Measurements from ENCODE around the gene TAS2R38. TPM values are rescaled to one million over a fixed set of nuclear protein-coding genes. Genes with fewer than 3 reads are reported as not detected.

The TAS2R38 gene
- 0.39 TPM for polyA plus RNA-seq (2012; ENCODE audit: insufficient read depth, insufficient read length, low read depth)

- Histone ChIP-seq H3K4me3 (ENCODE audit: low read depth, low read length) (no peak within 1 kb of the TSS), H3K9me3 (no peaks in the 10 kb centered on the region), H3K4me1 (no peaks in the 10 kb centered on the region), H3K36me3 (no peaks in the 10 kb centered on the region), H3K27me3 (no peaks in the 10 kb centered on the region)
- DNase-seq: no peak
- no peak for TF ChIP-seq CTCF (IDR thresholded peaks at IDR 0.05; ENCODE audit: low read depth, low read length)
These were observed at the start of gene TAS2R38 for GRCh38 chr7:141973673-141974072. Gene TAS2R38 (minus strand): TSS chr7:141973773. CDS start chr7:141973689, 84 bp downstream.

- no peak for TF ChIP-seq CTCF (IDR thresholded peaks at IDR 0.05; ENCODE audit: low read depth, low read length)
- H3K36me3 ChIP-seq: no peaks in the 10 kb centered on the region
- H3K4me1 ChIP-seq: no peaks in the 10 kb centered on the region
- H3K9me3 ChIP-seq: no peaks in the 10 kb centered on the region
- DNase-seq: no peak
- no peaks in the 10 kb centered on the region for H3K27me3 ChIP-seq
- no peak overlapping the region for H3K4me3 ChIP-seq (ENCODE audit: low read depth, low read length)
These were observed 44.6 kb upstream of the TAS2R38 start for GRCh38 chr7:142018154-142018553.

- no peaks in the 10 kb centered on the region for H3K9me3 ChIP-seq
- no peak overlapping the region for H3K4me3 ChIP-seq (ENCODE audit: low read depth, low read length)
- no peaks in the 10 kb centered on the region for H3K27me3 ChIP-seq
- H3K4me1 ChIP-seq: no peaks in the 10 kb centered on the region
- TF ChIP-seq CTCF (IDR thresholded peaks at IDR 0.05; ENCODE audit: low read depth, low read length): no peak
- no peak for DNase-seq
- no peaks in the 10 kb centered on the region for H3K36me3 ChIP-seq
These were observed 43.9 kb upstream of the TAS2R38 start for GRCh38 chr7:142017451-142017850.

- no peak for DNase-seq
- Histone ChIP-seq H3K9me3 (no peaks in the 10 kb centered on the region), H3K27me3 (no peaks in the 10 kb centered on the region), H3K36me3 (no peaks in the 10 kb centered on the region), H3K4me3 (ENCODE audit: low read depth, low read length) (no peak overlapping the region), H3K4me1 (no peaks in the 10 kb centered on the region)
- TF ChIP-seq CTCF (IDR thresholded peaks at IDR 0.05; ENCODE audit: low read depth, low read length): no peak
These were observed 39.4 kb upstream of the TAS2R38 start for GRCh38 chr7:142012825-142013511.

GRCh38 chr7:142010952-142011548 is 37.5 kb upstream of the TAS2R38 start:
- Histone ChIP-seq H3K36me3 (no peaks in the 10 kb centered on the region), H3K4me3 (ENCODE audit: low read depth, low read length) (no peak overlapping the region), H3K9me3 (no peaks in the 10 kb centered on the region), H3K27me3 (no peaks in the 10 kb centered on the region), H3K4me1 (no peaks in the 10 kb centered on the region)
- no peak for DNase-seq
- no peak for TF ChIP-seq CTCF (IDR thresholded peaks at IDR 0.05; ENCODE audit: low read depth, low read length)

- no peak overlapping the region for H3K4me3 ChIP-seq (ENCODE audit: low read depth, low read length)
- no peak for TF ChIP-seq CTCF (IDR thresholded peaks at IDR 0.05; ENCODE audit: low read depth, low read length)
- H3K27me3 ChIP-seq: no peaks in the 10 kb centered on the region
- no peaks in the 10 kb centered on the region for H3K4me1 ChIP-seq
- H3K36me3 ChIP-seq: no peaks in the 10 kb centered on the region
- H3K9me3 ChIP-seq: no peaks in the 10 kb centered on the region
- no peak for DNase-seq
These were observed 35.6 kb upstream of the TAS2R38 start for GRCh38 chr7:142009187-142009586.

Data from BE2C (cell line).